HL-60 (cell line): ENCODE measurements around the gene AKAP8.

Source experiments
- GABPA ChIP-seq: IDR thresholded peaks from 2 replicates; pipeline ENCODE4 v1.6.1; 2012; ENCODE audit warnings: low read depth
- POLR2AphosphoS5 ChIP-seq: IDR thresholded peaks from 2 replicates; pipeline ENCODE4 v1.6.1; 2012; ENCODE audit warnings: low read depth
- SPI1 ChIP-seq: IDR thresholded peaks from 2 replicates; pipeline ENCODE4 v1.6.1; 2012; ENCODE audit warnings: low read depth, mild to moderate bottlenecking, borderline replicate concordance
- TF ChIP-seq, protein P1 (sequence below): IDR thresholded peaks from one replicate; pipeline ENCODE4 v1.5.1; 2011; ENCODE audit warnings: low read length, control low read depth, inconsistent platforms; ENCODE audit not compliant: insufficient read depth
- TF ChIP-seq, protein P2 (sequence below): IDR thresholded peaks from 2 replicates; pipeline ENCODE4 v1.6.1; 2012; ENCODE audit warnings: low read depth; ENCODE audit not compliant: insufficient replicate concordance

DNA sequence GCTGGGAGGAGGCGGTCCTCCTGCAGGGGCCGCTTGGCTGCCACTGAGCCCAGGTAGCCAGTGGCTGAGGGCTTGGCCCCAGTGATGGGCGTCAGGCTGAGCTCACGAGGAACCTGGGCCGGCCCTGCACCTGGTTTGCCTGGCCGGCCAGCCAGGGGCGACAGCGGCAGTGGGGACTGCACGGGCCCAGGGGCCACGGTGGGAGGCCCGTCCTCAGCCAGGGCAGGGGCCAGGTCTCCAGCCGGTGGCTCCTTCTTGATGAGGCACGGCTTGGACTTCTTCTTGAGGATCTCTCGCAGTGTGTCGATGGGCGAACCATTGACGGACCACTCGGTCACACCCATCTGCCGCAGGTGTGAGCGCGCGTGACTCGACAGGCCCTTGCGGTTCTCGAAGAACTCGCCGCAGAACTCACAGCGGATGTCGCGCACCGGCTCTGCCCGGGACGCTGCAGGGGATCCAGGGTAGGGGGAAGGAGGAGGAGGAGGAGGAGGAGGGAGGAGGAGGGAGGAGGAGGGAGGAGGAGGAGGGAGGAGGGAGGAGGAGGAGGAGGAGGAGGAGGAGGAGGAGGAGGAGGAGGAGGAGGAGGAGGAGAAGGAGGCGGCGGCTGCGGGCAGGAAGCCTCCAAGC, 45.8 kb upstream of the AKAP8 start:
- TF ChIP-seq, protein P1, sequence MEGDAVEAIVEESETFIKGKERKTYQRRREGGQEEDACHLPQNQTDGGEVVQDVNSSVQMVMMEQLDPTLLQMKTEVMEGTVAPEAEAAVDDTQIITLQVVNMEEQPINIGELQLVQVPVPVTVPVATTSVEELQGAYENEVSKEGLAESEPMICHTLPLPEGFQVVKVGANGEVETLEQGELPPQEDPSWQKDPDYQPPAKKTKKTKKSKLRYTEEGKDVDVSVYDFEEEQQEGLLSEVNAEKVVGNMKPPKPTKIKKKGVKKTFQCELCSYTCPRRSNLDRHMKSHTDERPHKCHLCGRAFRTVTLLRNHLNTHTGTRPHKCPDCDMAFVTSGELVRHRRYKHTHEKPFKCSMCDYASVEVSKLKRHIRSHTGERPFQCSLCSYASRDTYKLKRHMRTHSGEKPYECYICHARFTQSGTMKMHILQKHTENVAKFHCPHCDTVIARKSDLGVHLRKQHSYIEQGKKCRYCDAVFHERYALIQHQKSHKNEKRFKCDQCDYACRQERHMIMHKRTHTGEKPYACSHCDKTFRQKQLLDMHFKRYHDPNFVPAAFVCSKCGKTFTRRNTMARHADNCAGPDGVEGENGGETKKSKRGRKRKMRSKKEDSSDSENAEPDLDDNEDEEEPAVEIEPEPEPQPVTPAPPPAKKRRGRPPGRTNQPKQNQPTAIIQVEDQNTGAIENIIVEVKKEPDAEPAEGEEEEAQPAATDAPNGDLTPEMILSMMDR: no peak
- no peak for TF ChIP-seq GABPA
- no peak for TF ChIP-seq POLR2AphosphoS5
- TF ChIP-seq, protein P2, sequence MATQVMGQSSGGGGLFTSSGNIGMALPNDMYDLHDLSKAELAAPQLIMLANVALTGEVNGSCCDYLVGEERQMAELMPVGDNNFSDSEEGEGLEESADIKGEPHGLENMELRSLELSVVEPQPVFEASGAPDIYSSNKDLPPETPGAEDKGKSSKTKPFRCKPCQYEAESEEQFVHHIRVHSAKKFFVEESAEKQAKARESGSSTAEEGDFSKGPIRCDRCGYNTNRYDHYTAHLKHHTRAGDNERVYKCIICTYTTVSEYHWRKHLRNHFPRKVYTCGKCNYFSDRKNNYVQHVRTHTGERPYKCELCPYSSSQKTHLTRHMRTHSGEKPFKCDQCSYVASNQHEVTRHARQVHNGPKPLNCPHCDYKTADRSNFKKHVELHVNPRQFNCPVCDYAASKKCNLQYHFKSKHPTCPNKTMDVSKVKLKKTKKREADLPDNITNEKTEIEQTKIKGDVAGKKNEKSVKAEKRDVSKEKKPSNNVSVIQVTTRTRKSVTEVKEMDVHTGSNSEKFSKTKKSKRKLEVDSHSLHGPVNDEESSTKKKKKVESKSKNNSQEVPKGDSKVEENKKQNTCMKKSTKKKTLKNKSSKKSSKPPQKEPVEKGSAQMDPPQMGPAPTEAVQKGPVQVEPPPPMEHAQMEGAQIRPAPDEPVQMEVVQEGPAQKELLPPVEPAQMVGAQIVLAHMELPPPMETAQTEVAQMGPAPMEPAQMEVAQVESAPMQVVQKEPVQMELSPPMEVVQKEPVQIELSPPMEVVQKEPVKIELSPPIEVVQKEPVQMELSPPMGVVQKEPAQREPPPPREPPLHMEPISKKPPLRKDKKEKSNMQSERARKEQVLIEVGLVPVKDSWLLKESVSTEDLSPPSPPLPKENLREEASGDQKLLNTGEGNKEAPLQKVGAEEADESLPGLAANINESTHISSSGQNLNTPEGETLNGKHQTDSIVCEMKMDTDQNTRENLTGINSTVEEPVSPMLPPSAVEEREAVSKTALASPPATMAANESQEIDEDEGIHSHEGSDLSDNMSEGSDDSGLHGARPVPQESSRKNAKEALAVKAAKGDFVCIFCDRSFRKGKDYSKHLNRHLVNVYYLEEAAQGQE: no peak
- no peak for TF ChIP-seq SPI1
